ENCODE results near the gene PCBP2. TPM values are rescaled to one million over a fixed set of nuclear protein-coding genes. Genes with fewer than 3 reads are reported as not detected.

Gene PCBP2
- total RNA-seq, 1 donor = 233 TPM

GRCh38 chr12:53489242-53489864, 37.5 kb downstream of the PCBP2 start:
- TF ChIP-seq CTCF (IDR thresholded peaks at IDR 0.05; ENCODE audit: insufficient read depth, low read length) = no peak
- no peak for DNase-seq (ENCODE audit: low read depth)
- no peak overlapping the region for H3K4me3 ChIP-seq (ENCODE audit: low read depth, low read length)

DNA sequence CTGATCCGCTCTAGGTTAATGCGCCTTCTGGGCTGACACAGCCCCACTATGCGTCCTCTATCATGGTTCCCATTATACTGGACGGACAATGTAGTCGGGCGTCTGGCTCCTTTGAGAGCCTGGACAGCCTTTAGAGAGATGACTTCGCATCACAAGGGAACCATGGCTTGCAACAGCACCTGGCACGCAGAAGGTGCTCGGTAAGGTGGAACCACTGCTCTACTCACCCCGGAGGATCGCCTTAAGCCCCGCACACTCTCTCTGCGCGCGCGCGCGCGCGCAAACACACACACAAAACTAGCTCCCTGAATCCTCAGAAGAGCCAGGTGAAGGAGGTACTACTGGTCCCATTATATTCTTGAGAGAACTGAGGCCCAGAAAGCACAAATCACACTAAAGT, 40.3 kb downstream of the PCBP2 start:
- TF ChIP-seq CTCF (IDR thresholded peaks at IDR 0.05; ENCODE audit: insufficient read depth, low read length) = no peak
- peak overlapping the region; percentile 65 for H3K4me3 ChIP-seq (ENCODE audit: low read depth, low read length)
- no peak for DNase-seq (ENCODE audit: low read depth)

- peak; percentile 84 for DNase-seq (ENCODE audit: low read depth)
- peak overlapping the region; percentile 65 for H3K4me3 ChIP-seq (ENCODE audit: low read depth, low read length)
- no peak for TF ChIP-seq CTCF (IDR thresholded peaks at IDR 0.05; ENCODE audit: insufficient read depth, low read length)
Measured at GRCh38 chr12:53492830-53493609, 41.1 kb downstream of the PCBP2 start.

DNA sequence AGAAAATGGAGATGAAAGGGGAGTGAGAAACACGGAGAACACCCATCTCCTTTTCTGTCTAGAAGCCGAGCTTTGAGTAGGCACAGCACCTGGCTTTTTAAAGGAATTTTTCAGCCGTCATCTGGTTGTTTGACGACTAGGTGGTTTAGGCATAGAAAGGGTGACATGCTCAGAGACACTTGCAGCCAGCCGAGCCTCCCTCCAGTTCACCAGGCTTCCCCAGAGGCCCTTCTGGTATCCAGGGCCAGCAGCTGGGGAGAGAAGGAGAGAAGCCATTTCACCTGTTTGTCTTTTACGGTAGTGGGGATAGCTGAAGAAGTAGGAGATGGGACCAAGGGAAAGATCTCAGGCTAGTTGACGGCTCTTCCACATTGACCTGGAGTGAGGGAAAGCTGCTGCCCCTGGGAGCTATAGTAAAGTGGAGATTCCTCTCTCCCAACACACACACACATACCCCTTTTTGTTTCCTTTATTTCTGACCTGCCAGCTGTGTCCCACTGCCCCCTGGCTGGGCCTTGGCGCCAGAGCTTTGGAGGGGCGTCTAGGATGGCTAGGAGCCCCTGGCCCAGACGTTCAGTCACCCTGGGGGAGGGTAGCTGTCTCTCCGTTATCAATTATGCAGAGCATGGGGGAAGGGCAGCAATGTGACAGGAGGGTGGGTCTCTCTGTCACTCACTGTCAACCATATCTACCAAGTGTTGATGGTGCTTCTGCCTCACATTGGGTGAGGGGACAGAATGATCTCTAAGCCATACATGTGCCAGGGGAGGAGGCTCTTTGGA, 41.9 kb downstream of the PCBP2 start:
- no peak for DNase-seq (ENCODE audit: low read depth)
- TF ChIP-seq CTCF (IDR thresholded peaks at IDR 0.05; ENCODE audit: insufficient read depth, low read length) = no peak
- peak overlapping the region; percentile 65 for H3K4me3 ChIP-seq (ENCODE audit: low read depth, low read length)

GRCh38 chr12:53495903-53496751, 44.2 kb downstream of the PCBP2 start:
- peak; percentile 87 for DNase-seq (ENCODE audit: low read depth)
- no peak for TF ChIP-seq CTCF (IDR thresholded peaks at IDR 0.05; ENCODE audit: insufficient read depth, low read length)
- H3K4me3 ChIP-seq (ENCODE audit: low read depth, low read length) = peak overlapping the region; percentile 55

GRCh38 chr12:53496752-53497032, 44.8 kb downstream of the PCBP2 start:
- H3K4me3 ChIP-seq (ENCODE audit: low read depth, low read length) = peak overlapping the region; percentile 55
- no peak for TF ChIP-seq CTCF (IDR thresholded peaks at IDR 0.05; ENCODE audit: insufficient read depth, low read length)
- DNase-seq (ENCODE audit: low read depth) = no peak
